Loucy (cell line): ENCODE results near the gene ASIP.
"Not testable (repeated sequence)": the region's sequence is repeated elsewhere in the genome, so short reads cannot be mapped to it uniquely, and the experiment has no call there.

Experiments used
- H2AFZ ChIP-seq: fragments of 200-600 bp; sonication (generic); 2 replicates; pipeline ENCODE4 v1.6.0; 2016; ENCODE audit warnings: antibody characterized with exemption, mild to moderate bottlenecking, low read length, moderate library complexity
- H3F3A ChIP-seq: fragments of 200-600 bp; 2 replicates; pipeline ENCODE4 v1.6.0; 2016; ENCODE audit warnings: antibody characterized with exemption, low read depth, mild to moderate bottlenecking
- H3K27me3 ChIP-seq: fragments of 200-600 bp; sonication (generic); 2 replicates; pipeline ENCODE4 v1.6.1; 2014; ENCODE audit warnings: low read length, mild to moderate bottlenecking; ENCODE audit not compliant: insufficient read depth, poor library complexity, severe bottlenecking
- H3K36me3 ChIP-seq: fragments of 200-600 bp; sonication (generic); 2 replicates; pipeline ENCODE4 v1.6.1; 2016; ENCODE audit warnings: low read length; ENCODE audit not compliant: insufficient read depth
- H3K4me1 ChIP-seq: fragments of 200-600 bp; sonication (generic); 2 replicates; pipeline ENCODE4 v1.5.1; 2014; ENCODE audit warnings: low read length, mild to moderate bottlenecking; ENCODE audit not compliant: insufficient read depth, poor library complexity, severe bottlenecking
- H3K4me2 ChIP-seq: fragments of 200-600 bp; sonication (generic); 2 replicates; pipeline ENCODE4 v1.6.0; 2014; ENCODE audit warnings: antibody characterized with exemption, low read length, low read depth, mild to moderate bottlenecking; ENCODE audit not compliant: poor library complexity, severe bottlenecking
- H3K4me3 ChIP-seq: fragments of 200-600 bp; sonication (generic); 2 replicates; pipeline ENCODE4 v1.5.1; 2014; ENCODE audit warnings: low read length, mild to moderate bottlenecking, mixed read lengths; ENCODE audit not compliant: poor library complexity, severe bottlenecking
- H3K79me2 ChIP-seq: fragments of 200-600 bp; sonication (generic); 2 replicates; pipeline ENCODE4 v1.6.1; 2014; ENCODE audit warnings: low read length; ENCODE audit not compliant: insufficient read depth
- H3K9ac ChIP-seq: fragments of 200-600 bp; sonication (generic); 2 replicates; pipeline ENCODE4 v1.6.0; 2014; ENCODE audit warnings: mild to moderate bottlenecking, low read depth, low read length, moderate library complexity; ENCODE audit not compliant: poor library complexity, severe bottlenecking
- H3K9me2 ChIP-seq: fragments of 200-600 bp; sonication (generic); replicated peaks from 2 replicates; pipeline ENCODE4 v1.6.1; 2016; ENCODE audit warnings: low read depth, low read length, mixed read lengths
- H3K9me3 ChIP-seq: fragments of 200-600 bp; sonication (generic); 2 replicates; pipeline ENCODE4 v1.6.1; 2014; ENCODE audit warnings: mild to moderate bottlenecking, antibody characterized with exemption, low read length, low read depth; ENCODE audit not compliant: insufficient read depth
- H4K20me1 ChIP-seq: fragments of 200-600 bp; sonication (generic); 2 replicates; pipeline ENCODE4 v1.6.0; 2014; ENCODE audit warnings: antibody characterized with exemption, low read length, mild to moderate bottlenecking; ENCODE audit not compliant: insufficient read depth, poor library complexity, severe bottlenecking
- CTCF ChIP-seq: fragments of 200-600 bp; sonication (generic); conservative IDR thresholded peaks from 2 replicates; pipeline ENCODE4 v1.5.1; 2014; ENCODE audit warnings: mild to moderate bottlenecking, antibody characterized with exemption, low read length
- EZH2phosphoT487 ChIP-seq: fragments of 200-600 bp; IDR thresholded peaks from 2 replicates; pipeline ENCODE4 v1.6.1; 2018; ENCODE audit warnings: antibody characterized with exemption, mild to moderate bottlenecking, moderate library complexity, borderline replicate concordance

Gene ASIP

GRCh38 chr20:34240121-34240520 lies 1.1 kb upstream of the ASIP start:
- Histone ChIP-seq H3K4me1 (no peaks in the 10 kb centered on the region), H3K9ac (no peak overlapping the region), H4K20me1 (no peaks in the 10 kb centered on the region), H2AFZ (no peak overlapping the region), H3K27me3 (no peaks in the 10 kb centered on the region), H3K36me3 (no peaks in the 10 kb centered on the region), H3F3A (no peaks in the 10 kb centered on the region), H3K9me3 (peaks cover 4% of the 10 kb centered on the region; the same call in 1 of the 2 replicates), H3K4me3 (no peak overlapping the region), H3K4me2 (no peak overlapping the region), H3K79me2 (no peaks in the 10 kb centered on the region), H3K9me2 (no peaks in the 10 kb centered on the region)
- TF ChIP-seq CTCF (no peak), EZH2phosphoT487 (no peak)

- not testable (repeated sequence) for H2AFZ ChIP-seq, H4K20me1 ChIP-seq, H3K9ac ChIP-seq, H3F3A ChIP-seq, H3K27me3 ChIP-seq, H3K79me2 ChIP-seq, H3K9me3 ChIP-seq, H3K9me2 ChIP-seq, H3K4me2 ChIP-seq, H3K4me1 ChIP-seq, H3K4me3 ChIP-seq, H3K36me3 ChIP-seq
Measured at GRCh38 chr20:34242015-34242414, 792 bp downstream of the ASIP start.

GRCh38 chr20:34242879-34243278 lies 1.7 kb downstream of the ASIP start:
- Histone ChIP-seq H3K9me3 (no peaks in the 10 kb centered on the region; the same call in 1 of the 2 replicates), H3K9ac (no peak overlapping the region), H2AFZ (no peak overlapping the region), H3K4me3 (no peak overlapping the region), H3K4me1 (no peaks in the 10 kb centered on the region), H3K36me3 (no peaks in the 10 kb centered on the region), H3K4me2 (no peak overlapping the region), H3F3A (no peaks in the 10 kb centered on the region), H3K79me2 (no peaks in the 10 kb centered on the region), H3K27me3 (no peaks in the 10 kb centered on the region), H4K20me1 (no peaks in the 10 kb centered on the region), H3K9me2 (no peaks in the 10 kb centered on the region)
- TF ChIP-seq EZH2phosphoT487 = no peak
- no peak for TF ChIP-seq CTCF

GRCh38 chr20:34243377-34243776 lies 2.2 kb downstream of the ASIP start:
- TF ChIP-seq EZH2phosphoT487 (no peak), CTCF (no peak)
- Histone ChIP-seq H2AFZ (no peak overlapping the region), H3K27me3 (no peaks in the 10 kb centered on the region), H3K79me2 (no peaks in the 10 kb centered on the region), H4K20me1 (no peaks in the 10 kb centered on the region), H3K4me3 (no peak overlapping the region), H3F3A (no peaks in the 10 kb centered on the region), H3K36me3 (no peaks in the 10 kb centered on the region), H3K9me3 (no peaks in the 10 kb centered on the region; the same call in 1 of the 2 replicates), H3K9me2 (no peaks in the 10 kb centered on the region), H3K4me2 (no peak overlapping the region), H3K9ac (no peak overlapping the region), H3K4me1 (no peaks in the 10 kb centered on the region)
